ENCODE data around the gene PTCSC3. TPM values are rescaled to one million over a fixed set of nuclear protein-coding genes. Genes with fewer than 3 reads are reported as not detected.

Gene PTCSC3
- total RNA-seq, 2 experiments from 2014 or later: not detected

GRCh38 chr14:36221112-36221511, 44.6 kb upstream of the PTCSC3 start:
- Mint-ChIP-seq H3K9me3 (no peaks in the 10 kb centered on the region), H3K27ac (no peak overlapping the region), H3K27me3 (peaks cover 38% of the 10 kb centered on the region), H3K4me3 (no peak overlapping the region), H3K36me3 (ENCODE audit: low read depth) (no peaks in the 10 kb centered on the region), H3K4me1 (ENCODE audit: low read depth) (no peaks in the 10 kb centered on the region)
- CTCF ChIA-PET: no interaction called here
- no peak for TF ChIP-seq CTCF (IDR thresholded peaks at IDR 0.05)
- Histone ChIP-seq H3K4me1 (ENCODE audit: insufficient read depth, low read length) (no peaks in the 10 kb centered on the region), H3K4me3 (ENCODE audit: low read length) (no peak overlapping the region), H3K9me3 (ENCODE audit: control insufficient read depth in 1 of 2, insufficient read depth in 1 of 2, low read length in 2 of 2) (peaks cover 0 to 5% of the 10 kb centered on the region in 2 experiments), H3K27me3 (ENCODE audit: control insufficient read depth in 1 of 2, insufficient read depth in 2 of 2, low read length in 2 of 2) (peaks cover 5 to 13% of the 10 kb centered on the region in 2 experiments), H3K27ac (ENCODE audit: low read depth in 1 of 2, low read length in 2 of 2) (no peak overlapping the region), H3K36me3 (ENCODE audit: insufficient read depth, low read length) (no peaks in the 10 kb centered on the region)
- DNase-seq (no peak), ATAC-seq (ENCODE audit: poor library complexity) (no peak)
- intact Hi-C loops (cut with DNase I, micrococcal nuclease): no loop called here
- POLR2A ChIA-PET: no interaction called here

GRCh38 chr14:36217732-36218131, 41.2 kb upstream of the PTCSC3 start:
- Histone ChIP-seq H3K36me3 (ENCODE audit: insufficient read depth, low read length) (no peaks in the 10 kb centered on the region), H3K4me3 (ENCODE audit: low read length) (no peak overlapping the region), H3K27me3 (ENCODE audit: control insufficient read depth in 1 of 2, insufficient read depth in 2 of 2, low read length in 2 of 2) (peaks cover 5 to 34% of the 10 kb centered on the region in 2 experiments), H3K9me3 (ENCODE audit: control insufficient read depth in 1 of 2, insufficient read depth in 1 of 2, low read length in 2 of 2) (no peaks in the 10 kb centered on the region), H3K27ac (ENCODE audit: low read depth in 1 of 2, low read length in 2 of 2) (no peak overlapping the region), H3K4me1 (ENCODE audit: insufficient read depth, low read length) (no peaks in the 10 kb centered on the region)
- CTCF ChIA-PET: no interaction called here
- peaks cover 45% of the 10 kb centered on the region for H3K27me3 Mint-ChIP-seq
- ATAC-seq (ENCODE audit: poor library complexity) (no peak), DNase-seq (no peak)
- no peaks in the 10 kb centered on the region for H3K36me3 Mint-ChIP-seq (ENCODE audit: low read depth)
- POLR2A ChIA-PET: no interaction called here
- H3K4me1 Mint-ChIP-seq (ENCODE audit: low read depth): no peaks in the 10 kb centered on the region
- intact Hi-C loops (cut with DNase I, micrococcal nuclease): no loop called here
- no peak for TF ChIP-seq CTCF (IDR thresholded peaks at IDR 0.05)
- no peaks in the 10 kb centered on the region for H3K9me3 Mint-ChIP-seq
- no peak overlapping the region for H3K4me3 Mint-ChIP-seq
- no peak overlapping the region for H3K27ac Mint-ChIP-seq

- Mint-ChIP-seq H3K4me1 (ENCODE audit: low read depth) (no peaks in the 10 kb centered on the region), H3K27me3 (peaks cover 52% of the 10 kb centered on the region), H3K4me3 (no peak overlapping the region), H3K36me3 (ENCODE audit: low read depth) (no peaks in the 10 kb centered on the region), H3K27ac (no peak overlapping the region), H3K9me3 (no peaks in the 10 kb centered on the region)
- no peak for TF ChIP-seq CTCF (IDR thresholded peaks at IDR 0.05)
- no peak for ATAC-seq (ENCODE audit: poor library complexity)
- no peaks in the 10 kb centered on the region for H3K9me3 ChIP-seq (ENCODE audit: control insufficient read depth in 1 of 2, insufficient read depth in 1 of 2, low read length in 2 of 2)
- H3K4me3 ChIP-seq (ENCODE audit: low read length): no peak overlapping the region
- no peak overlapping the region for H3K27ac ChIP-seq (ENCODE audit: low read depth in 1 of 2, low read length in 2 of 2)
- H3K36me3 ChIP-seq (ENCODE audit: insufficient read depth, low read length): no peaks in the 10 kb centered on the region
- no peaks in the 10 kb centered on the region for H3K4me1 ChIP-seq (ENCODE audit: insufficient read depth, low read length)
- CTCF ChIA-PET: no interaction called here
- intact Hi-C loops (cut with DNase I, micrococcal nuclease): no loop called here
- peaks cover 5 to 34% of the 10 kb centered on the region in 2 experiments for H3K27me3 ChIP-seq (ENCODE audit: control insufficient read depth in 1 of 2, insufficient read depth in 2 of 2, low read length in 2 of 2)
- POLR2A ChIA-PET: no interaction called here
- DNase-seq: no peak
These were observed 40.5 kb upstream of the PTCSC3 start for GRCh38 chr14:36217027-36217426.
